Caco-2 (cell line): Measurements from ENCODE around the gene ARHGAP24. TPM values are rescaled to one million over a fixed set of nuclear protein-coding genes. Genes with fewer than 3 reads are reported as not detected.

Experiments
- BruUV-seq: library from RNA; stranded (reverse); fragments of 400-500 nt; replicated peaks from 2 replicates; lab custom pipeline; 2021; lab: Mats Ljungman, UMichigan
- CTCF ChIA-PET: fragments of 300-600 bp; sonication (Branson Sonifier 250); formaldehyde crosslinking; loops from one replicate; lab custom pipeline; 2022; ENCODE audit warnings: antibody characterized with exemption; lab: Charles Lee
- POLR2A ChIA-PET: fragments of 300-600 bp; sonication (Branson Sonifier 250); formaldehyde crosslinking; loops from one replicate; lab custom pipeline; 2022; ENCODE audit warnings: antibody characterized with exemption; lab: Charles Lee
- DNase-seq, 2 experiments: peaks; one replicate each; pipeline versions ENCODE4 v3.0.0 to v3.0.0-alpha.2; 2020 to 2022
- H3K27me3 ChIP-seq: replicated peaks from 2 replicates; pipeline ENCODE4 v1.6.0; 2011; ENCODE audit warnings: low read length; ENCODE audit not compliant: control insufficient read depth, insufficient read depth
- H3K36me3 ChIP-seq: 2 replicates; pipeline ENCODE4 v1.5.1; 2011; ENCODE audit warnings: low read length; ENCODE audit not compliant: control insufficient read depth, insufficient read depth
- H3K4me1 ChIP-seq: fragments of 250-450 bp; sonication (Bioruptor Pico); 2 replicates; pipeline ENCODE4 v1.5.1; 2020; ENCODE audit warnings: mild to moderate bottlenecking
- H3K4me3 ChIP-seq: 2 replicates; pipeline ENCODE4 v1.5.1; 2011; ENCODE audit warnings: low read depth, mild to moderate bottlenecking, control low read depth, low read length
- H3K9me3 ChIP-seq: fragments of 250-450 bp; sonication (Bioruptor Pico); 2 replicates; pipeline ENCODE4 v1.5.1; 2020; ENCODE audit warnings: mild to moderate bottlenecking, moderate library complexity
- H3K27ac Mint-ChIP-seq: one replicate; pipeline ENCODE4 v1.8.0; 2022; ENCODE audit warnings: mixed read lengths; ENCODE audit not compliant: unreplicated experiment
- H3K27me3 Mint-ChIP-seq: one replicate; pipeline ENCODE4 v1.8.0; 2022; ENCODE audit warnings: mixed read lengths; ENCODE audit not compliant: insufficient read depth, unreplicated experiment
- H3K36me3 Mint-ChIP-seq: one replicate; pipeline ENCODE4 v1.8.0; 2022; ENCODE audit warnings: mild to moderate bottlenecking, mixed read lengths; ENCODE audit not compliant: insufficient read depth, unreplicated experiment
- H3K4me1 Mint-ChIP-seq: one replicate; pipeline ENCODE4 v1.8.0; 2022; ENCODE audit warnings: low read depth, mixed read lengths; ENCODE audit not compliant: unreplicated experiment
- H3K4me3 Mint-ChIP-seq: one replicate; pipeline ENCODE4 v1.8.0; 2022; ENCODE audit warnings: mild to moderate bottlenecking, moderate library complexity, mixed read lengths; ENCODE audit not compliant: unreplicated experiment
- H3K9me3 Mint-ChIP-seq: one replicate; pipeline ENCODE4 v1.8.0; 2022; ENCODE audit warnings: mixed read lengths; ENCODE audit not compliant: unreplicated experiment
- intact Hi-C: fragments of 100-400 bp; cut with micrococcal nuclease; formaldehyde crosslinking; loops from one replicate; pipeline ENCODE4 v1.10.0; 2022; ENCODE audit not compliant: unreplicated experiment
- total RNA-seq: library from RNA; stranded (reverse); gene quantifications from 2 replicates; pipeline ENCODE4 v1.2.3, GENCODE V29; 2022
- TF ChIP-seq, protein P1 (sequence below), 2 experiments: fragments of 200-600 bp in 1 of 2; IDR thresholded peaks; 1 replicate in 1 of 2; 2 replicates in 1 of 2; pipeline versions ENCODE4 v1.5.1 to v1.8.0; 2011 to 2022; ENCODE audit warnings: antibody characterized with exemption in 1 of 2, control low read depth in 1 of 2, inconsistent platforms in 1 of 2, low read depth in 1 of 2, low read length in 1 of 2, mild to moderate bottlenecking in 1 of 2, moderate library complexity in 1 of 2; ENCODE audit not compliant: insufficient read depth in 1 of 2, severe bottlenecking in 1 of 2, unreplicated experiment in 1 of 2

The ARHGAP24 gene
- total RNA-seq, 1 experiment from 2014 or later = 2.8 TPM

DNA sequence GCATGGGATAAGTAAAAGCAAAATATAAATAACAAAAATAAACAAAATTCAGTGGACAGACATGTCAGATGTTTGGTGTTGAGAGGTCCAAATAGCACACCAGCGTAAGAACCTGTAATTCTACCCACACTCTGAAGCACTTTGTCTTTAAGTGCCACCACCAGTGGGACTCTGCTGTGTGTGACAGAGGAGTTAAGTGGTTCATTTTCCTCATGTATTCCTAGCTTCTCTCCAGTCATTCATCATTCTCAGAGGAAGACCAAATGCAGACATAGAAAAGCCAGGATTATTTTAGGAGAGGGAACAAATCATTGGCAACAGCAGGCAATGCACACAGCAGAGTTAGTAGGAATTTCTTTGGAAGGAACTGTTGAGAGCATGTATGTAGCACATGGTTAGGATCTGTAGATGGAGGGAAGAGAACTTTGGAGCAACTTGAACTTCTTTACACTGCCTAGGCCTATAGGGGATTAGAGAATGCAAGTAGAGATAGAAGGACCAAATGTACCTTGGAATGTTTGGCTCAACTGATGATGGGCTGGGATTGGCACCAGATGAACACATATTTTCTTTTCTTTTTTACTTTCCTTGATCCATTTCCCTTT is 43.0 kb upstream of the ARHGAP24 start:
- CTCF ChIA-PET = no interaction called here
- H3K27me3 Mint-ChIP-seq = no peaks in the 10 kb centered on the region
- TF ChIP-seq, protein P1, sequence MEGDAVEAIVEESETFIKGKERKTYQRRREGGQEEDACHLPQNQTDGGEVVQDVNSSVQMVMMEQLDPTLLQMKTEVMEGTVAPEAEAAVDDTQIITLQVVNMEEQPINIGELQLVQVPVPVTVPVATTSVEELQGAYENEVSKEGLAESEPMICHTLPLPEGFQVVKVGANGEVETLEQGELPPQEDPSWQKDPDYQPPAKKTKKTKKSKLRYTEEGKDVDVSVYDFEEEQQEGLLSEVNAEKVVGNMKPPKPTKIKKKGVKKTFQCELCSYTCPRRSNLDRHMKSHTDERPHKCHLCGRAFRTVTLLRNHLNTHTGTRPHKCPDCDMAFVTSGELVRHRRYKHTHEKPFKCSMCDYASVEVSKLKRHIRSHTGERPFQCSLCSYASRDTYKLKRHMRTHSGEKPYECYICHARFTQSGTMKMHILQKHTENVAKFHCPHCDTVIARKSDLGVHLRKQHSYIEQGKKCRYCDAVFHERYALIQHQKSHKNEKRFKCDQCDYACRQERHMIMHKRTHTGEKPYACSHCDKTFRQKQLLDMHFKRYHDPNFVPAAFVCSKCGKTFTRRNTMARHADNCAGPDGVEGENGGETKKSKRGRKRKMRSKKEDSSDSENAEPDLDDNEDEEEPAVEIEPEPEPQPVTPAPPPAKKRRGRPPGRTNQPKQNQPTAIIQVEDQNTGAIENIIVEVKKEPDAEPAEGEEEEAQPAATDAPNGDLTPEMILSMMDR (IDR thresholded peaks at IDR 0.05; ENCODE audit: insufficient read depth in 1 of 2, low read depth in 1 of 2, low read length in 1 of 2, severe bottlenecking in 1 of 2, unreplicated experiment in 1 of 2) = no peak
- peaks cover 18% of the 10 kb centered on the region for H3K4me1 Mint-ChIP-seq
- intact Hi-C loops = no loop called here
- DNase-seq = no peak
- no peaks in the 10 kb centered on the region for H3K9me3 Mint-ChIP-seq
- no peaks in the 10 kb centered on the region for H3K36me3 Mint-ChIP-seq
- H3K4me3 Mint-ChIP-seq = no peak overlapping the region
- no TSS peak for BruUV-seq
- no peak overlapping the region for H3K27ac Mint-ChIP-seq
- H3K27me3 ChIP-seq = no peaks in the 10 kb centered on the region
- H3K4me3 ChIP-seq = no peak overlapping the region
- no peaks in the 10 kb centered on the region for H3K9me3 ChIP-seq
- POLR2A ChIA-PET = no interaction called here
- no peaks in the 10 kb centered on the region for H3K36me3 ChIP-seq
- peaks cover 17% of the 10 kb centered on the region; the same call in 1 of the 2 replicates for H3K4me1 ChIP-seq

DNA sequence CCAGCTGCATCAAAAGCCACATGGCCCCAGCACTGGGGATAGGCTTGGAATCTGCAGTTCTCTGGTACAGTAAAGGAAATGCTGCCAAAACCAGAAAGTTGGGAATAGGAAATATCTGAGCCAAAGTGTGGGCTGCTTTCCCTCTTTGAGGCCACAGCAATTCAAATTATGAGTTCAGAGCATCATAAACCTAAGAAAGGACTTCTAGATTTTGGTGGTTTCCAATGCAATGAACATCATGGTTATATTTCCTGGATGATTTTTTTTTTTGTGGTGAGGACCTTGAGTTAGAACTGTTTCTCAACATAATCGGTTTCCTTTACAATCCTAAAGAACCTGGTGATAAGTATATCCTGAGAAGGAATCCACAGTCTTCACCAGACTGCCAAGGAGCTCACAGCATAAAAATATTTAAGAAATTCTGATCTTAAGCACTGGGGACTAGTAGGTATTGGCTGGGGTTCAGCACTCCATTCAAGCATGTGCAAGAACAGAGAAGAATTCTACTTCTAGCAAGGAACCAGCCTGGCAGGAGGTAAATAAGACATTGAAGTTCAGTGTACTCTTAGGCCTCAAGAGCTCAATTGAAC is 29.8 kb upstream of the ARHGAP24 start:
- H3K9me3 ChIP-seq = no peaks in the 10 kb centered on the region
- no peak overlapping the region for H3K4me3 Mint-ChIP-seq
- no peak overlapping the region for H3K27ac Mint-ChIP-seq
- intact Hi-C loops = no loop called here
- H3K36me3 Mint-ChIP-seq = no peaks in the 10 kb centered on the region
- peaks cover 3% of the 10 kb centered on the region for H3K27me3 Mint-ChIP-seq
- no peaks in the 10 kb centered on the region for H3K27me3 ChIP-seq
- no peaks in the 10 kb centered on the region for H3K4me1 ChIP-seq
- TF ChIP-seq, protein P1 (IDR thresholded peaks at IDR 0.05; ENCODE audit: insufficient read depth in 1 of 2, low read depth in 1 of 2, low read length in 1 of 2, severe bottlenecking in 1 of 2, unreplicated experiment in 1 of 2) = no peak
- H3K4me3 ChIP-seq = no peak overlapping the region
- POLR2A ChIA-PET = no interaction called here
- CTCF ChIA-PET = interaction anchor here (0.6 kb wide), 1 partner anchor 9 kb away, joined by 4 read pairs; no protein-coding TSS in a partner anchor
- no peaks in the 10 kb centered on the region for H3K36me3 ChIP-seq
- H3K9me3 Mint-ChIP-seq = no peaks in the 10 kb centered on the region
- no peaks in the 10 kb centered on the region for H3K4me1 Mint-ChIP-seq
- no peak for DNase-seq
- no TSS peak for BruUV-seq

DNA sequence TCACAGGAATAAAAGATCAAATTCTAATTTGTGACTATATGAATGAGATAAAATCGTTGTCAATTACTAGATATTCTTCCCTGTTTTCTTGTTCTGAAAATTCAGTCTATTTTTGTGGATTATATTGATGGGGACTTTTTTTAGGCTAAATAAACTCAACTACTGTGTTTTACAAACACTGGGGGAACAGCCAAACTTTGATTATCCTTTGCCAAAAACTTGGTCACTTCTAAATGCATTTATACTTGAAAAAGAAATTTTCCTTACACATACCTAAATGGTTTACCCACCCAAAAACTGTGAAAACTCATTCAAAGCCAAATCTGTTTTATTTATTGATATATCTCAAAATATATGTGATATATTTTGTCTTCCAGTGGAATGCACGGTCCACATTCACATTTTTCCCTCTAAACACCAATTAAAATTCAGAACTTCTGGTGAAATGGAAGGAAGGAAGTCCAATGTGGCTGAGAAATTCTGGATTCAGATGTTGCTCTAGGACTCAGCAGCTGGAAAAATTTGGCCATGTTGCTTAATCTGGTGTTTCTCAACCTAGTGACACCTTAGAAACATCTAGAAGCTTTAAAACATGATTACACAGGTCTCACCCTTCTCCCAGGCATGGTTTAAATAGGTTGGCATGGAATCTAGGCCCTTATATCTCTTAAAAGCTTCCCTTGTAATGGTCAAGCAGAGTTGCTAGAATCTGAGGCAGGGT is 28.6 kb upstream of the ARHGAP24 start:
- intact Hi-C loops = no loop called here
- ChIA-PET POLR2A (no interaction called here), CTCF (no interaction called here)
- Histone ChIP-seq H3K4me3 (no peak overlapping the region), H3K4me1 (no peaks in the 10 kb centered on the region), H3K9me3 (no peaks in the 10 kb centered on the region), H3K36me3 (no peaks in the 10 kb centered on the region), H3K27me3 (no peaks in the 10 kb centered on the region)
- no peak overlapping the region for H3K27ac Mint-ChIP-seq
- no TSS peak for BruUV-seq
- no peak overlapping the region for H3K4me3 Mint-ChIP-seq
- no peak for DNase-seq
- peaks cover 3% of the 10 kb centered on the region for H3K27me3 Mint-ChIP-seq
- TF ChIP-seq, protein P1 (IDR thresholded peaks at IDR 0.05; ENCODE audit: insufficient read depth in 1 of 2, low read depth in 1 of 2, low read length in 1 of 2, severe bottlenecking in 1 of 2, unreplicated experiment in 1 of 2) = no peak
- H3K36me3 Mint-ChIP-seq = no peaks in the 10 kb centered on the region
- H3K9me3 Mint-ChIP-seq = no peaks in the 10 kb centered on the region
- H3K4me1 Mint-ChIP-seq = no peaks in the 10 kb centered on the region
